MM.1S (cell line): ENCODE results near the gene STAT6.

ENCODE experiments used
- DNase-seq: peaks from one replicate; pipeline ENCODE4 v3.0.0-alpha.2; 2015
- H2AFZ ChIP-seq: fragments of 300-600 bp; sonication (generic); 2 replicates; pipeline ENCODE4 v1.6.0; 2016; ENCODE audit warnings: antibody characterized with exemption, low read length
- H3F3A ChIP-seq: fragments of 300-600 bp; sonication (generic); 2 replicates; pipeline ENCODE4 v1.6.1; 2016; ENCODE audit warnings: mild to moderate bottlenecking, antibody characterized with exemption, low read length, moderate library complexity, mixed read lengths; ENCODE audit not compliant: insufficient read depth
- H3K27ac ChIP-seq: fragments of 300-600 bp; sonication (generic); 2 replicates; pipeline ENCODE4 v1.5.1; 2016; ENCODE audit warnings: mild to moderate bottlenecking, low read length
- H3K27me3 ChIP-seq: fragments of 300-600 bp; sonication (generic); replicated peaks from 2 replicates; pipeline ENCODE4 v1.6.0; 2016; ENCODE audit warnings: low read length; ENCODE audit not compliant: insufficient read depth
- H3K36me3 ChIP-seq: fragments of 300-600 bp; sonication (generic); replicated peaks from 2 replicates; pipeline ENCODE4 v1.6.1; 2016; ENCODE audit warnings: mild to moderate bottlenecking, low read length, mixed read lengths; ENCODE audit not compliant: insufficient read depth
- H3K4me1 ChIP-seq: fragments of 300-600 bp; sonication (generic); 2 replicates; pipeline ENCODE4 v1.6.1; 2016; ENCODE audit warnings: low read length, mixed read lengths
- H3K4me2 ChIP-seq: fragments of 300-600 bp; sonication (generic); 2 replicates; pipeline ENCODE4 v1.6.0; 2016; ENCODE audit warnings: low read depth, low read length
- H3K4me3 ChIP-seq: fragments of 300-600 bp; sonication (generic); 2 replicates; pipeline ENCODE4 v1.5.1; 2016; ENCODE audit warnings: low read length, mixed read lengths
- H3K79me2 ChIP-seq: fragments of 300-600 bp; sonication (generic); 2 replicates; pipeline ENCODE4 v1.6.1; 2016; ENCODE audit warnings: mixed run types, low read length, mixed read lengths
- H3K9ac ChIP-seq: fragments of 300-600 bp; sonication (generic); 2 replicates; pipeline ENCODE4 v1.6.1; 2016; ENCODE audit warnings: low read length, mixed read lengths
- H3K9me2 ChIP-seq: fragments of 300-600 bp; sonication (generic); replicated peaks from 2 replicates; pipeline ENCODE4 v1.6.1; 2016; ENCODE audit warnings: mild to moderate bottlenecking, low read length, mixed read lengths; ENCODE audit not compliant: insufficient read depth
- H3K9me3 ChIP-seq: fragments of 300-600 bp; sonication (generic); replicated peaks from 2 replicates; pipeline ENCODE4 v1.6.1; 2016; ENCODE audit warnings: mild to moderate bottlenecking, low read length, mixed read lengths; ENCODE audit not compliant: insufficient read depth
- H4K20me1 ChIP-seq: fragments of 300-600 bp; sonication (generic); 2 replicates; pipeline ENCODE4 v1.6.1; 2016; ENCODE audit warnings: mild to moderate bottlenecking, low read length, moderate library complexity, mixed read lengths; ENCODE audit not compliant: insufficient read depth
- EZH2 ChIP-seq: fragments of 300-600 bp; sonication (generic); optimal IDR thresholded peaks from 2 replicates; pipeline ENCODE3; 2017; ENCODE audit warnings: low read depth, mild to moderate bottlenecking, antibody characterized with exemption, low read length, mixed read lengths
- EZH2phosphoT487 ChIP-seq: fragments of 300-600 bp; sonication (generic); IDR thresholded peaks from 2 replicates; pipeline ENCODE4 v1.6.1; 2018; ENCODE audit warnings: antibody characterized with exemption, low read length
- TF ChIP-seq, protein P1 (sequence below): fragments of 300-600 bp; sonication (generic); IDR thresholded peaks from 2 replicates; pipeline ENCODE4 v1.5.1; 2016; ENCODE audit warnings: antibody characterized with exemption, low read length, mixed read lengths

STAT6 gene

DNA sequence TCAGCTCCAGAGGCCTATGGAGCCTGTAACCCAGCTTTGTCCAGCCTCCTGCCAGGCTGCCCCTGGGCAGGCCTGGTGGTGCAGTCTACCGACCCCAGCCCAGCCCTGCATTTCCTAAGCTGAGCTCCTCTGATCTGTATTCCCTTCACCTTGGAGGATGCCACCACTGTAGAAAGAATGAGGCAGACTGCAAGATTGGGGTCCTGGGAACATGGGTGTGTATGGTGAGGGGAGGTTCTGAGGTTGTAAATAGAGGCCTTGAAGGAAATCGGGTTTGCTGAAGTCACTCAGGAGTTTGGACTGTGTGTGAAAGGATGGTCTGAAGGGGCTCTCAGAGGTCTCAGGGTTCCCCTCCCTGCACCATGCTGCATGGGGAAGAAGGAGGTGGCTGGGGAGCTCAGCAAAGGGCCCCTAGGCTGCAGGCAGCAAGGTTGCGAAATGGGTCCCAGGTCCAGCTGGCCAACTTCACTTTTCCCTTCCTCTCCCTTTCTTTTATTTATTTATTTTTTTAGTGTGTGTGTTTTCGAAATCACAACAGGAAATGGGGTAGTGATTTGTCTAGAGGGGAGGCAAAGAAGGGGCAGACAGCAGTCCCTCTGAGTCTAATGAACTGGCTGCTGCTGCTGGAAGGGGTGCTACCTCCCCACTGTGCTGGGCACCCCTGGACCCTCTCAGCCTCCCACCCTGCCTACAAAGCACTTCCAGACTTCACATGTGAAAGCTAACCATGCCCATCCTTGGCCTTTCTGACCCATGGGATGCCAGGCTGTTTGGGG lies 37.5 kb upstream of the STAT6 start:
- H3K9ac ChIP-seq, result no peak overlapping the region
- DNase-seq, result no peak

DNA sequence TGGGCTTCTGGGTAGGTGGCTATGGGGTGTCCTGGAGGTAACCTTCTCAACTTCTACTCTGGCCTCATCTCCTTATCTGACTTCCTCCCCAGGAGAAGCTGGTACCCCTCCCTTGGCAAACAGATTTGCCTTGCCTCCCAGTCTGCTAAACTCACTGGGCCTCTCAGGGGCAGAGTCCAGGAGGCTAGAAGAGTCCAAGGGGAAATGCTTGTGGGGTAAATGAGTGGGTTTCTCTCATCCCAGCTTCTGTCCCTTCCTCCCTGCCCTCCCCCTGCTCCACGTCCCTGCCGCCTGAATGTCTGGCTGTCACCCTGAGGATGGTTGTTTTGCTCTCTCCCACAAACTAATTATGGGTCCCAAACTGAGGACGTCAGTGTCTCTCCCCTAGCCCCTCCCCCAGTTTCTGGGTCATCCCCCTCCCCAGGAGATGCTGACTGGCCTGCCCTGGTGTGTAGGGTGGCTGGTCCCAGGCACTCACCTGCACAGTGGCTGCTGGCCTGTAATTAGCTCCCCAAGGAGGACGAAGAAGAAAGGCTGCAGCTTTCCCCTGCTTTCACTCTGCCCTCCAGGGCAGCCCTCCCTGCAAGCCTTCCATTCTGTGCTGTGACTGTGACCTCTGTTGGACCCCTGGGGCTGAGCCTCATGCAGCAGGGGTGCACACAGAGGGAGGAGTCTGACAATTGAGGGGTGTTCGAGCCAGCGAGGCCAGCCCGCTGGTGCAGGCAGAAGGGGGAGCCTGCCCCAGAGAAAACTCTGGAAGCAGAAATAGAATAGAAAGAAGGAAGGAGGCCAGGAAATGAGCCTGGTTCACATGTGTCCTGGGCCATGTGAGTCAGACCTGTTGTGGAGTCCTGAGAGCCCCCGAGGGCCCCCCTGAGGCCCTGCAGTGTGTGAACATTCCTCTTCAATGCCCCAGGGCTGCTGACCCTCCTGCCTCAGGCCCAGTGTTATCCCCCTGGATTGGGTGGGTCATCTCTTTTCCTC lies 36.1 kb upstream of the STAT6 start, which contains the start of gene LRP1-AS:
LRP1-AS (minus strand) TSS at position 659 of the 984 bp plus-strand sequence.
- Histone ChIP-seq H3K79me2 (no peaks in the 10 kb centered on the region), H3K9me2 (no peaks in the 10 kb centered on the region), H3K27me3 (no peaks in the 10 kb centered on the region), H3K4me3 (no peak within 1 kb of the TSS), H3K9me3 (no peaks in the 10 kb centered on the region), H3F3A (no peaks in the 10 kb centered on the region), H3K4me2 (no peak within 1 kb of the TSS), H3K9ac (no peak within 1 kb of the TSS), H3K27ac (no peak within 1 kb of the TSS), H2AFZ (no peak within 1 kb of the TSS), H3K36me3 (no peaks in the 10 kb centered on the region), H4K20me1 (no peaks in the 10 kb centered on the region), H3K4me1 (no peaks in the 10 kb centered on the region)
- TF ChIP-seq EZH2 (no peak), EZH2phosphoT487 (no peak)
- TF ChIP-seq, protein P1, sequence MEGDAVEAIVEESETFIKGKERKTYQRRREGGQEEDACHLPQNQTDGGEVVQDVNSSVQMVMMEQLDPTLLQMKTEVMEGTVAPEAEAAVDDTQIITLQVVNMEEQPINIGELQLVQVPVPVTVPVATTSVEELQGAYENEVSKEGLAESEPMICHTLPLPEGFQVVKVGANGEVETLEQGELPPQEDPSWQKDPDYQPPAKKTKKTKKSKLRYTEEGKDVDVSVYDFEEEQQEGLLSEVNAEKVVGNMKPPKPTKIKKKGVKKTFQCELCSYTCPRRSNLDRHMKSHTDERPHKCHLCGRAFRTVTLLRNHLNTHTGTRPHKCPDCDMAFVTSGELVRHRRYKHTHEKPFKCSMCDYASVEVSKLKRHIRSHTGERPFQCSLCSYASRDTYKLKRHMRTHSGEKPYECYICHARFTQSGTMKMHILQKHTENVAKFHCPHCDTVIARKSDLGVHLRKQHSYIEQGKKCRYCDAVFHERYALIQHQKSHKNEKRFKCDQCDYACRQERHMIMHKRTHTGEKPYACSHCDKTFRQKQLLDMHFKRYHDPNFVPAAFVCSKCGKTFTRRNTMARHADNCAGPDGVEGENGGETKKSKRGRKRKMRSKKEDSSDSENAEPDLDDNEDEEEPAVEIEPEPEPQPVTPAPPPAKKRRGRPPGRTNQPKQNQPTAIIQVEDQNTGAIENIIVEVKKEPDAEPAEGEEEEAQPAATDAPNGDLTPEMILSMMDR, result no peak
- DNase-seq, result no peak

More for the DNA sequence above, 37.5 kb upstream of the STAT6 start:
- H3K4me2 ChIP-seq, result no peak overlapping the region
- no peaks in the 10 kb centered on the region for H3K4me1 ChIP-seq
- no peaks in the 10 kb centered on the region for H4K20me1 ChIP-seq
- H3K9me3 ChIP-seq, result no peaks in the 10 kb centered on the region
- H2AFZ ChIP-seq, result no peak overlapping the region
- H3K4me3 ChIP-seq, result no peak overlapping the region
- no peak overlapping the region for H3K27ac ChIP-seq
- no peaks in the 10 kb centered on the region for H3K9me2 ChIP-seq
- no peaks in the 10 kb centered on the region for H3K36me3 ChIP-seq
- no peaks in the 10 kb centered on the region for H3K79me2 ChIP-seq
- no peaks in the 10 kb centered on the region for H3F3A ChIP-seq
- no peaks in the 10 kb centered on the region for H3K27me3 ChIP-seq
- TF ChIP-seq, protein P1, result no peak
- TF ChIP-seq EZH2 (no peak), EZH2phosphoT487 (no peak)

DNA sequence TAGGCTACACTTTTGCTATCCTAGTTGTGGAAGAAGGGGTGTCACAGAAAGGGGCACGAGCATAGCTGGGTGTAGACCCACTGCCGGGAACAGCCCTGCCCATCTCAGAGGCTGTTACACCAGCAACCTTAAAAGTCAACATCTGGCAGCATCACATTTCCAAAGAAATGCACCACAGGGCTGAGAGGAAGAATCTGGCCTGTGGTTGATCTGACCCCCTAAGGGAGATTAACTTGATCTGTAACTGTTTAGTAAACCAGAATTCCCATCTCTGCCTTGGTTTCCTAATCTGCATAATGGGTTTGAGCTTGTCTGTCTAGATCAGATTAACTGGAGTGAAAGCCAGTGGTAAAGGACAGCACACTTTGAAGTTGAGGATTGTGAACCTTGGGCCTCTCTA lies 34.9 kb upstream of the STAT6 start:
- no peak for TF ChIP-seq EZH2
- TF ChIP-seq, protein P1, result no peak
- no peak for TF ChIP-seq EZH2phosphoT487

More for the DNA sequence above, 34.9 kb upstream of the STAT6 start:
- Histone ChIP-seq H3K27me3 (no peaks in the 10 kb centered on the region), H3K4me1 (no peaks in the 10 kb centered on the region), H3K27ac (no peak overlapping the region), H2AFZ (no peak overlapping the region), H3K9me2 (no peaks in the 10 kb centered on the region), H3K9ac (no peak overlapping the region), H3K9me3 (no peaks in the 10 kb centered on the region), H3K36me3 (no peaks in the 10 kb centered on the region), H3K79me2 (no peaks in the 10 kb centered on the region), H3F3A (no peaks in the 10 kb centered on the region), H4K20me1 (no peaks in the 10 kb centered on the region), H3K4me3 (no peak overlapping the region), H3K4me2 (no peak overlapping the region)
- no peak for DNase-seq
